GM18873 (cell line): ENCODE measurements around the gene MYBBP1A.

Experiments
- ATAC-seq: cut with Tn5 transposase; IDR thresholded peaks from one replicate; pipeline ENCODE4 v1.9.1; 2021; ENCODE audit warnings: mild to moderate bottlenecking, moderate library complexity, moderate number of reproducible peaks; ENCODE audit not compliant: unreplicated experiment, low FRiP score

Gene MYBBP1A

GRCh38 chr17:4507361-4508111, 47.6 kb downstream of the MYBBP1A start:
- no peak for ATAC-seq

- ATAC-seq, result no peak
Observed at GRCh38 chr17:4506892-4507291, 48.3 kb downstream of the MYBBP1A start.

- ATAC-seq, result no peak
Observed at GRCh38 chr17:4506175-4506813, 48.9 kb downstream of the MYBBP1A start.

DNA sequence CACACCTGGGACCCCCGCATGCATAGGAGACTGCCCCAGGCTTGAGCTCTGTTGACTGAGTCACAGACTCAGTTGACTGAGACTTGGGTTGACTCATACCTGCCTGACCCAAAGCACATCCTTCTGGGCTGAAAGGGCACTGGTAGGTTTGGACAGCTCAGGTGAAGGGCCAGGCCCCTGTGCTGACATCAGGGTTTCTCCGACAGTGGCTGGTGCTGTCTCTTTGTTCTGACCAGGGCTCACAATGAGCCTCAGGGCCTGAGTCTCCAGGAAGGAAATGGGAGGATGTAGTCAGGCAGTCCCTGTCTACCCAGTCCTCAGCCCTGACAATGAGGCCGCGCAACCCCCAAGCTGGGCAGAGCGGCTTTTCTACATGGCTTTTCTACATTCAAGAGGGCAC, 50.0 kb downstream of the MYBBP1A start:
- ATAC-seq, result no peak

- no peak for ATAC-seq
Observed at GRCh38 chr17:4504188-4504587, 51.0 kb downstream of the MYBBP1A start.

DNA sequence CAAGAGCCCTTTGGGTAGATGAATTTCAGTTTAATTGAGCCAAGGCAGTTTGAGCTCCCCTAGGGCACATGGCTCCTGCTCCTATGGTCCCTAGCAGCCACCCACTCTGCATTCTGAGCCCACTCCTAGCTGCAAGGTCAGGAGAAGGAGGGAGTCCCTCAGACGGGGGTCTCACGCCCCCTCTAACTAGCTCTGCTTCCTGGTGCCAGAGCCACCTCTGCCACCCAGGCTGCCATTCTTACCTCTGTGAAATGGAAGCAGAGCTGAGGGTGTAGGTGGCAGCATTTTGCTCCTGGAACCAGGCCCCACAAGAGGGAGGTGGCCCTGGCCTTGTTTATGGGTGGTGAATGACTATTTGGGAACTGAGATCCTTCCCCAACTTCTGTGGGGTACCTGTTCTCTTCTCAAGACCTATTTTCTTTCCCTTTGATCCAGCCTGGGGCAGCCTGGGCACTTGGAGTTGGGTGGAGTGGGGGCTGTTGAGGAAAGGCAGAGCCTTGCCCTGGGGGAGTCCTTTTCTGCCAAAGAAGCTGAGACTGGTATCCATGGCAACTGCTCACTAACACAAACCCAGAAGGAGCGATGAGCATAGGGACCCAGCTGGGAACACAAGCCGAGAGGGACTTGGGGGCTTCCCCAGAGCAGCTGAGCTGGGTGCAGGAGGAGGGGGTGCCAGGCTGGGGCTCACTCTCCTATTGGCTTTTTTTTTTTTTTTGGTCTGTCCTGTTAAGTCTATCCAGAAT, 51.7 kb downstream of the MYBBP1A start:
- ATAC-seq, result no peak

DNA sequence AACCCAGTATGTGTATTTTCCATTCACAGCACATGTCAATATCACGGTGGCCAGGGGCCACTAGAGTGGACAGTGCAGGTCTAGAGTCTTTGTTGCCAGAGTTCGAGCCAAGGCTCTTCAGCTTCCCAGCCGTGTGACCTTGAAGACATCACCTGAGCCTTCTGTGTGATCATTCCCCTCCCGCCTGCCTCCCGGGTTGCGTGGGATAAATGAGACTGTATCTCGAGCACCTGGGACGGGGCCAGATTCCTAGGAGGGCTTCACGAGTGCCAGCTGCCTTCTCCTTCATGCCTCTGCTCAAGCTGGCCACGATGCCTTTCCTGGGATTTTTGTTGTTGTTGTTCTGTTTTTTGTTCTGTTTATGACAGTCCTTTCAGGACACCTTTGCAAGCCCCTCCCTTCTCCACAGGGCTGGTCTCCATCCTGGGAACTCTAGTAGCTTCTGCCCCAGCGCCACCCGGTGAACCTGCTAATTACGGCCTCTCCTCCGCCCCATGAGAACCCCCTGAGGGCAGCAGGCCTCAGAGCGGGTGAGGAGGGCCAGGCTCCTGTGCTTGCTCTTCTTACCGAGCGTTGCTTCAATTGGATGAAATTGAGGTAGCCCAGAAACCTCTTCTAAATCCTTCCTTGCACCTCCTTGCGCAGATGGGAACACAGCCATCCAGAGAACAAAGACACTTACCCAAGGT, 52.6 kb downstream of the MYBBP1A start:
- ATAC-seq, result no peak

GRCh38 chr17:4501295-4501949, 53.8 kb downstream of the MYBBP1A start:
- ATAC-seq, result no peak

- ATAC-seq, result no peak
Observed at GRCh38 chr17:4500191-4500571, 55.0 kb downstream of the MYBBP1A start.

DNA sequence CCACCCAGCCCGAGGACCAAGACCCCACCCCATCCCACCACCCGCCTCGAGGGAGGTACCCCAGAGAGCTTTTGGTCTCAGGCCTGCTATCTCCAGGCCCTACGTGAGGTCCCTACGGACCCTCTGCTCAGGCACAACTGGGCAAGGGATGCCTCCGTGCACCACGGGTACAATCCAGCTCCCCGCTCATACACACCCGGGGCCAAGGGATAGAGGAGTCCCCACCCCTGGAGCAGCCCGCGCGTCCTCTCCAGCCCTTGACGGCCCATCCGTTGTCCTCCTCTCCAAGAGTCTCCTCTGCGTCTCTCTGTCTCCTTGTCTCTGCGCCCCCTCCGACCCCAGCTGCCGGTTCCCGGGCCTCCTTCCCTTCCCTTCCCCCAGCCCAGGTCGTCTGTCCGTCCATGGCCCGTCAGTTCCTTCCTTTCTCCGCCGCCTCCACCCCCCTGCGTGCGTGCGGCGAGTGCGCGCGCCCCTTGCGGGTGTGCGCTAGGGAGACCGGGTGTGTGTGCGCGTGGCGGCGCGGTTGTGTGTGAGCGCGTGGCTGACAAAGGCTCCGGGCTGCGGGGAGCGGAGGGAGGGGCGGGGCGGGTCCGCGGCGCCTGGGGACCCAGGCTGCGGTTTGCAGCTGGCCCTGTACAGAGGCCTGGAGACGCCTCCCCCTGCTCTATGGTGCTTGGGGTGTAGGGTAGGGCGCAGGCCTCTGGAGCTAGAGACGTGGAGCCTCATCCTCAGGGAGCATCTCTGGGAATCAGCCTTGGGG, 55.6 kb downstream of the MYBBP1A start:
- ATAC-seq, result no peak

- no peak for ATAC-seq
Observed at GRCh38 chr17:4498461-4499397, 56.5 kb downstream of the MYBBP1A start, which contains the start of gene SPNS2. TSS of gene SPNS2 (plus strand) at chr17:4498881. CDS start at chr17:4499048, 167 bp downstream.

GRCh38 chr17:4497101-4497824, 57.9 kb downstream of the MYBBP1A start:
- ATAC-seq, result no peak

GRCh38 chr17:4492721-4493561, 62.2 kb downstream of the MYBBP1A start:
- no peak for ATAC-seq

DNA sequence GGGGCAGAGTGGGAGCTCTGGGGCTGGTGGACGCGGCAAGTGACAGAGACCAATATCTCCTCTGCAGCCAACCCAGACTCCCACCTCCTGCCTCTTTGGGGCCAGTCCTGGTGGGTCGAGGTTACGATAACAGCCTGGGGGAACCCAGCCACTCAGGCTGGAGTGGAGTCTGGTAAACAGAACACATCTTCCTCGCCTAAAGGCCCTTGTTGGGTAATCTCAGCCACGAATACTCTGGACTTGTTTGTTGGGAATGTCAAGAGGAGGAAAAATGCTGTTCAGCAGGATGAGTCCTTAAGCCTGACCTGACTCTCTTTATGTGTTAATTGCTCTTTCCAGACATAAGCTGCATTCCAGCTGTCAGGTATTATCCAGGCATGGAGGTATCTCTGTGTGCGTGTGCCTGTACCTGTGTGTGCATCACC, 64.5 kb downstream of the MYBBP1A start:
- no peak for ATAC-seq

GRCh38 chr17:4490109-4490591, 65.0 kb downstream of the MYBBP1A start:
- no peak for ATAC-seq

DNA sequence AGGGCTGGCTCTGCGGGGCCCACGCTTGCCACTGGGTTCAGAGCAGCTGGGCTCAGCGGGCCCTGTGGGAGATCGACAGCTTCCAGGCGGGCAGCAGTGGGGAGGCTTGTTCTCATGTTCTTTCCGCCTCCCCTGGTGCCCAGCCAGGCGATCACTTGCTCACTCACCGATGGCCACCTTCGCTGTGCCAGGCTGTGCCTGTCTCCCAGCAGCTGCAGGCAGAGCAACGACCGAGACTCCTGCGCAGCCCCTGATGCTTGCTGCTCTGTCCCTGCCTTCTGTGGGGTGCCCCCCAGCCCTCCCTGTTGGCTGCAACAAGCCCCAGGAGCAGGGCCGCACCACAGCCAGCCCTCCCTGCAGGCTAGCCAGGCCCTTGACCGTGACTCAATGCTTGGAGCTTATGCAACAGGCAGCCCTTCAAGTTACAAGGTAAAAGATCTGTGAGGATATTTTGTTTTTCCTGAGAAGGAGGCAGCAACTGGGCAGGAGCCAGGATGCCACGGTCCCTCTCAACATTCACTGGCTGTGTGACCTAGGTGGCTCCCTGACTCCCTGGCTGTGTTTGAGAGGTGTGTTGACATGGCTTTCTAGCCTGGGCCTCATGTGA, 66.1 kb downstream of the MYBBP1A start:
- ATAC-seq, result no peak
